Stomach smooth muscle (tissue), 2 donors: ENCODE data around the gene CENPN.

ENCODE experiments used
- H3K27ac ChIP-seq: one replicate; pipeline ENCODE4 v1.7.0; 2013; ENCODE audit warnings: mild to moderate bottlenecking, low read length, inconsistent platforms
- H3K27me3 ChIP-seq, 2 donors: one replicate each; pipeline ENCODE4 v1.7.0; 2013; ENCODE audit warnings: low read length in 2 of 2; ENCODE audit not compliant: insufficient read depth in 2 of 2, control insufficient read depth in 1 of 2
- H3K36me3 ChIP-seq, 2 donors: one replicate each; pipeline ENCODE4 v1.7.0; 2013; ENCODE audit warnings: low read length in 2 of 2; ENCODE audit not compliant: control insufficient read depth in 2 of 2, insufficient read depth in 2 of 2
- H3K4me1 ChIP-seq: one replicate; pipeline ENCODE4 v1.7.0; 2013; ENCODE audit warnings: low read length; ENCODE audit not compliant: control insufficient read depth, insufficient read depth
- H3K4me3 ChIP-seq, 2 donors: one replicate each; pipeline ENCODE4 v1.7.0; 2013; ENCODE audit warnings: low read length in 2 of 2
- H3K9ac ChIP-seq, 2 donors: one replicate each; pipeline ENCODE4 v1.7.0; 2013; ENCODE audit warnings: low read length in 2 of 2, mild to moderate bottlenecking in 1 of 2
- H3K9me3 ChIP-seq, 2 donors: one replicate each; pipeline ENCODE4 v1.7.0; 2013; ENCODE audit warnings: low read length in 2 of 2; ENCODE audit not compliant: control insufficient read depth in 2 of 2
- donor health status: healthy.
- donor health status: Pancreatic carcinoma.

Gene CENPN

GRCh38 chr16:80974649-80975376 is 32.2 kb upstream of the CENPN start:
- H3K27ac ChIP-seq = no peak overlapping the region
- H3K27me3 ChIP-seq = no peaks in the 10 kb centered on the region
- no peaks in the 10 kb centered on the region for H3K9me3 ChIP-seq
- no peaks in the 10 kb centered on the region for H3K4me1 ChIP-seq
- H3K36me3 ChIP-seq = peaks cover 3 to 6% of the 10 kb centered on the region in 2 donors
- H3K9ac ChIP-seq = no peak overlapping the region
- H3K4me3 ChIP-seq = no peak overlapping the region

GRCh38 chr16:80976946-80977345 is 30.1 kb upstream of the CENPN start:
- Histone ChIP-seq H3K27ac (no peak overlapping the region), H3K36me3 (peaks cover 0 to 4% of the 10 kb centered on the region in 2 donors), H3K9me3 (no peaks in the 10 kb centered on the region), H3K4me1 (no peaks in the 10 kb centered on the region), H3K4me3 (no peak overlapping the region), H3K9ac (no peak overlapping the region), H3K27me3 (no peaks in the 10 kb centered on the region)

- no peak overlapping the region for H3K4me3 ChIP-seq
- H3K27ac ChIP-seq = no peak overlapping the region
- no peaks in the 10 kb centered on the region for H3K27me3 ChIP-seq
- H3K4me1 ChIP-seq = no peaks in the 10 kb centered on the region
- H3K9ac ChIP-seq = no peak overlapping the region
- H3K9me3 ChIP-seq = no peaks in the 10 kb centered on the region
- H3K36me3 ChIP-seq = no peaks in the 10 kb centered on the region
These were observed 25.9 kb upstream of the CENPN start for GRCh38 chr16:80981103-80981502.

- Histone ChIP-seq H3K9me3 (no peaks in the 10 kb centered on the region), H3K9ac (no peak overlapping the region)
These were observed 24.4 kb upstream of the CENPN start for GRCh38 chr16:80982646-80983045.

GRCh38 chr16:80984124-80984892 is 22.7 kb upstream of the CENPN start:
- Histone ChIP-seq H3K27me3 (no peaks in the 10 kb centered on the region), H3K9ac (no peak overlapping the region), H3K27ac (no peak overlapping the region), H3K4me1 (no peaks in the 10 kb centered on the region), H3K9me3 (no peaks in the 10 kb centered on the region), H3K36me3 (no peaks in the 10 kb centered on the region), H3K4me3 (no peak overlapping the region)

More at GRCh38 chr16:80982646-80983045, 24.4 kb upstream of the CENPN start:
- no peak overlapping the region for H3K4me3 ChIP-seq
- H3K36me3 ChIP-seq = no peaks in the 10 kb centered on the region
- no peaks in the 10 kb centered on the region for H3K4me1 ChIP-seq
- H3K27me3 ChIP-seq = no peaks in the 10 kb centered on the region
- H3K27ac ChIP-seq = no peak overlapping the region

DNA sequence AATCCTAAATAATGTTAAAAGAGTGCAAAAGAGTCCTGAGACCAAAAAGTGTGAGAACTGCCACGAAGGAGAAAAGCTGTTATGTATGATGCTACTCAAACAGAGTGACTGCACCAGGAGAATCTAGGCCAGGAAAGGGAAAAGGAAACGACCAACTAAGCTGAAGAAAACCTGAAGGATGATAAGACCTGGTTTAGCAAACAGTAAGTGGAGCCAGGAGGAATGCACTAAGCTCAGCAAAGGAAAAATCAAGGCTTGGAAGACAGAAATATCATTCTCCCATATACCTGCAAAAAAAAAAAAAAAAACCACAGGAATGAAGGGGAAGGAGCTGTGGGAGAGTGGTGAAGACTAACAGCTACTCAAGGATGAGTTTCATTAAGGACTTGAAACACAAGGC is 21.4 kb upstream of the CENPN start:
- Histone ChIP-seq H3K27ac (no peak overlapping the region), H3K4me1 (no peaks in the 10 kb centered on the region), H3K9ac (no peak overlapping the region), H3K9me3 (no peaks in the 10 kb centered on the region), H3K4me3 (no peak overlapping the region), H3K27me3 (no peaks in the 10 kb centered on the region), H3K36me3 (no peaks in the 10 kb centered on the region)

GRCh38 chr16:80986557-80986956 is 20.5 kb upstream of the CENPN start:
- no peak overlapping the region for H3K4me3 ChIP-seq
- no peaks in the 10 kb centered on the region for H3K9me3 ChIP-seq
- H3K27me3 ChIP-seq = no peaks in the 10 kb centered on the region
- no peaks in the 10 kb centered on the region for H3K4me1 ChIP-seq
- no peak overlapping the region for H3K9ac ChIP-seq
- H3K36me3 ChIP-seq = peaks cover 0 to 2% of the 10 kb centered on the region in 2 donors
- H3K27ac ChIP-seq = no peak overlapping the region

- Histone ChIP-seq H3K9ac (no peak overlapping the region), H3K27ac (no peak overlapping the region), H3K36me3 (peaks cover 0 to 2% of the 10 kb centered on the region in 2 donors), H3K4me1 (no peaks in the 10 kb centered on the region), H3K27me3 (no peaks in the 10 kb centered on the region), H3K4me3 (no peak overlapping the region), H3K9me3 (no peaks in the 10 kb centered on the region)
These were observed 18.3 kb upstream of the CENPN start for GRCh38 chr16:80988756-80989155.

DNA sequence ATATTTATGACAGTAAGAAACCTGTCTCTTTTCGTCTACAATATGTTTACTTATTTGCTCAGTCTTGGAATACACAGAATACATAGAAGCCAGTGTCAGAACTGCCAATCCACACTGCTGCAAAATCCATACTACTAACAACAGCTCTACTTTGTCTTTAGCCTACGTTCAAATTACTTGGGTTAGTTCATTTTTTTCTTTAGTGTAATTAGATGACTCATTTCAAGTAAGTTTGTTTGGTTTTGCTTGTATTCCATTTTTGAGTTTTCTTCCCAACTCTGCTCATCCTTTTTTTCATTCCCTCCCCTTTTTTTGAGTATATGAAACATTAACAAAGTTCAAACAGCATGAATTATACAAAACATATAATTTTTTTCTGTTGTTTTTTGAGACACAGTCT is 17.2 kb upstream of the CENPN start:
- Histone ChIP-seq H3K27me3 (no peaks in the 10 kb centered on the region), H3K9me3 (no peaks in the 10 kb centered on the region), H3K27ac (no peak overlapping the region), H3K36me3 (peaks cover 0 to 2% of the 10 kb centered on the region in 2 donors), H3K4me3 (no peak overlapping the region), H3K4me1 (no peaks in the 10 kb centered on the region), H3K9ac (no peak overlapping the region)

- no peak overlapping the region for H3K27ac ChIP-seq
- H3K4me1 ChIP-seq = no peaks in the 10 kb centered on the region
- no peak overlapping the region for H3K9ac ChIP-seq
- no peaks in the 10 kb centered on the region for H3K9me3 ChIP-seq
- H3K27me3 ChIP-seq = no peaks in the 10 kb centered on the region
- peaks cover 0 to 2% of the 10 kb centered on the region in 2 donors for H3K36me3 ChIP-seq
- H3K4me3 ChIP-seq = no peak overlapping the region
These were observed 16.4 kb upstream of the CENPN start for GRCh38 chr16:80990577-80990976.

- Histone ChIP-seq H3K4me3 (no peak overlapping the region), H3K36me3 (peaks cover 0 to 2% of the 10 kb centered on the region in 2 donors), H3K4me1 (no peaks in the 10 kb centered on the region), H3K27ac (no peak overlapping the region), H3K27me3 (no peaks in the 10 kb centered on the region), H3K9ac (no peak overlapping the region), H3K9me3 (no peaks in the 10 kb centered on the region)
These were observed 16.0 kb upstream of the CENPN start for GRCh38 chr16:80990978-80991377.
